ENCODE results near the gene PDPK1. TPM values are rescaled to one million over a fixed set of nuclear protein-coding genes. Genes with fewer than 3 reads are reported as not detected.
A peak's percentile ranks its signal among the peaks of the same experiment; 100 is the strongest.
"Not testable (repeated sequence)": the region's sequence is repeated elsewhere in the genome, so short reads cannot be mapped to it uniquely, and the experiment has no call there.

The PDPK1 gene
- total RNA-seq, 1 donor from 2014 or later = 13.9 TPM

DNA sequence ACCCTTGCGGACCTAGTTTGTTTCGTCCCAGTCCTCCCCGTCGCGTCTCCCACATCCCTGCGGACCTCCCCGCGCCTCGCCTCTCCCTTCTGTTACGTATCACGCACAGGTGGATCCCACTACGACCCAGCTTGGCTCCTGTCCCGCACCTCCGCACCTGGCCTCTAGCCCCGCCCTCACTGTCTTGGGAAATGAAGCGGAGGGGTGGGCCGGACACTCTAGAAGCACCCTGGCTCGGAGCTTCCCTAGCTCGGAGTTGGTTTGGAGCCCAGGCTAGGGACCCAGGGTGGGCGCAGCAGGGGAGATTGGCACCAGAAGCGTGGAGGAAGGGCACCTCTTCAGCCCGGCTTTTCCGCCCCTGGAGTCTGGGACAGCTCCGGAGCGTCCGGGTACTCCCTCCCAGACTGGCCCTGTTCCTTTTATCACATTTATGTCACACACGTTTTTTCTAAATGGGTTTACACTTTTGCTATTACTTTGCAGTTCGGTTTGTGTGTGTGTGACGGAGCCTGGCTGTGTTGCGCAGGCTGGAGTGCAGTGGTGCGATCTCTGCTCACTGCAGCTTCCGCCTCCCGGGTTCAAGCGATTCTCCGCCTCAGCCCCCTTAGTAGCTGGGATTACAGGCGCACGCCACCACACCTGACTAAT is 5.2 kb upstream of the PDPK1 start:
- H3K27me3 ChIP-seq = peaks cover 13% of the 10 kb centered on the region

GRCh38 chr16:2533142-2533755 is 4.6 kb upstream of the PDPK1 start:
- H3K4me1 ChIP-seq; DNase-seq (ENCODE audit: low spot score); H3K9ac ChIP-seq; H3K9me3 Mint-ChIP-seq; H3K36me3 Mint-ChIP-seq; H2AFZ ChIP-seq (replicated peaks); H3K27ac ChIP-seq; H3K9me3 ChIP-seq (ENCODE audit: low read depth); H3K79me2 ChIP-seq (ENCODE audit: low read depth); H3K27ac Mint-ChIP-seq; H4K20me1 ChIP-seq (ENCODE audit: low read depth); H3K36me3 ChIP-seq: not testable (repeated sequence)
- Histone ChIP-seq H3F3A (ENCODE audit: low read depth) (peaks cover 11% of the 10 kb centered on the region), H3K4me2 (peak overlapping the region; percentile 83), H3K4me3 (peak overlapping the region; percentile 62), H3K27me3 (peaks cover 13% of the 10 kb centered on the region)
- Mint-ChIP-seq H3K27me3 (ENCODE audit: insufficient read depth, low read depth) (peaks cover 24% of the 10 kb centered on the region), H3K4me1 (peaks cover 23% of the 10 kb centered on the region), H3K4me3 (peak overlapping the region; percentile 89)

More for the DNA sequence above, 5.2 kb upstream of the PDPK1 start:
- no peaks in the 10 kb centered on the region for H3K36me3 Mint-ChIP-seq
- H4K20me1 ChIP-seq (ENCODE audit: low read depth) = no peaks in the 10 kb centered on the region
- H3K4me1 Mint-ChIP-seq = peaks cover 23% of the 10 kb centered on the region
- H3K27ac ChIP-seq = no peak overlapping the region
- no peaks in the 10 kb centered on the region for H3K9me3 ChIP-seq (ENCODE audit: low read depth)
- TF ChIP-seq, protein P1, sequence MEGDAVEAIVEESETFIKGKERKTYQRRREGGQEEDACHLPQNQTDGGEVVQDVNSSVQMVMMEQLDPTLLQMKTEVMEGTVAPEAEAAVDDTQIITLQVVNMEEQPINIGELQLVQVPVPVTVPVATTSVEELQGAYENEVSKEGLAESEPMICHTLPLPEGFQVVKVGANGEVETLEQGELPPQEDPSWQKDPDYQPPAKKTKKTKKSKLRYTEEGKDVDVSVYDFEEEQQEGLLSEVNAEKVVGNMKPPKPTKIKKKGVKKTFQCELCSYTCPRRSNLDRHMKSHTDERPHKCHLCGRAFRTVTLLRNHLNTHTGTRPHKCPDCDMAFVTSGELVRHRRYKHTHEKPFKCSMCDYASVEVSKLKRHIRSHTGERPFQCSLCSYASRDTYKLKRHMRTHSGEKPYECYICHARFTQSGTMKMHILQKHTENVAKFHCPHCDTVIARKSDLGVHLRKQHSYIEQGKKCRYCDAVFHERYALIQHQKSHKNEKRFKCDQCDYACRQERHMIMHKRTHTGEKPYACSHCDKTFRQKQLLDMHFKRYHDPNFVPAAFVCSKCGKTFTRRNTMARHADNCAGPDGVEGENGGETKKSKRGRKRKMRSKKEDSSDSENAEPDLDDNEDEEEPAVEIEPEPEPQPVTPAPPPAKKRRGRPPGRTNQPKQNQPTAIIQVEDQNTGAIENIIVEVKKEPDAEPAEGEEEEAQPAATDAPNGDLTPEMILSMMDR (IDR thresholded peaks at IDR 0.05) = no peak
- TF ChIP-seq EZH2 (IDR thresholded peaks at IDR 0.05) (no peak), EZH2phosphoT487 (IDR thresholded peaks at IDR 0.05) (no peak)
- H2AFZ ChIP-seq (replicated peaks) = peak overlapping the region; percentile 74
- H3F3A ChIP-seq (ENCODE audit: low read depth) = peaks cover 11% of the 10 kb centered on the region
- no peaks in the 10 kb centered on the region for H3K79me2 ChIP-seq (ENCODE audit: low read depth)
- peak overlapping the region; percentile 83 for H3K4me2 ChIP-seq
- no peak overlapping the region for H3K9ac ChIP-seq
- H3K9me3 Mint-ChIP-seq = no peaks in the 10 kb centered on the region
- peak overlapping the region; percentile 62 for H3K4me3 ChIP-seq
- H3K36me3 ChIP-seq = no peaks in the 10 kb centered on the region
- peak overlapping the region; percentile 47 for H3K27ac Mint-ChIP-seq
- DNase-seq (ENCODE audit: low spot score) = peak; percentile 22
- H3K27me3 Mint-ChIP-seq (ENCODE audit: insufficient read depth, low read depth) = peaks cover 24% of the 10 kb centered on the region
- H3K4me3 Mint-ChIP-seq = peak overlapping the region; percentile 89
- no peaks in the 10 kb centered on the region for H3K4me1 ChIP-seq

- Histone ChIP-seq H3K9me3 (ENCODE audit: low read depth) (no peaks in the 10 kb centered on the region), H3F3A (ENCODE audit: low read depth) (peaks cover 11% of the 10 kb centered on the region), H3K79me2 (ENCODE audit: low read depth) (peaks cover 5% of the 10 kb centered on the region), H3K4me1 (no peaks in the 10 kb centered on the region), H3K9ac (no peak overlapping the region), H3K27ac (no peak overlapping the region), H3K27me3 (peaks cover 13% of the 10 kb centered on the region), H4K20me1 (ENCODE audit: low read depth) (peaks cover 4% of the 10 kb centered on the region), H3K36me3 (no peaks in the 10 kb centered on the region), H3K4me2 (no peak overlapping the region), H2AFZ (replicated peaks) (no peak overlapping the region), H3K4me3 (no peak overlapping the region)
- peak overlapping the region; percentile 79 for H3K4me3 Mint-ChIP-seq
- H3K36me3 Mint-ChIP-seq = no peaks in the 10 kb centered on the region
- peaks cover 24% of the 10 kb centered on the region for H3K27me3 Mint-ChIP-seq (ENCODE audit: insufficient read depth, low read depth)
- DNase-seq (ENCODE audit: low spot score) = no peak
- H3K9me3 Mint-ChIP-seq = no peaks in the 10 kb centered on the region
- peaks cover 26% of the 10 kb centered on the region for H3K4me1 Mint-ChIP-seq
- no peak overlapping the region for H3K27ac Mint-ChIP-seq
- no peak for TF ChIP-seq EZH2phosphoT487 (IDR thresholded peaks at IDR 0.05)
- no peak for TF ChIP-seq EZH2 (IDR thresholded peaks at IDR 0.05)
- TF ChIP-seq, protein P1 (IDR thresholded peaks at IDR 0.05) = no peak
Observed at GRCh38 chr16:2533912-2534311, 3.9 kb upstream of the PDPK1 start.

DNA sequence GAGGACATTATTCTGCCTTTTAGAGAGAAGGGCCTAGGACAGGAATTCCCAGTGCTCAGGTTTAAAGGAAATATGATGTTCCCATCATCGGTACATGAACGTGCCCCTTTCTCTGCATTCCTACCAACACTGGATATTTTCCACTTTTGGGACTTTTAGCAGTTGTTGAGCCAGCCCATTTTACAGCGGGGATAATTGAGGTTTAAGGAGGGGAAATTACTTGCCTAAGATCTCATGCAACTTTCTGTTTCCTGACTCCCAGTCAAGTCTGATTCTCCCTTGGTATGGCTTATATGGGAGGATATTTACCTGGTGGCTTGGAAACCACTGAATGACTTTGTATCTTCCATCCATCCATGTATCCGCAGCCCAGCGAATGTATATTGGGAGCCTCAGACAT is 3.5 kb upstream of the PDPK1 start:
- not testable (repeated sequence) for H3K27ac ChIP-seq

More for the DNA sequence above, 3.5 kb upstream of the PDPK1 start:
- H3K9me3 ChIP-seq (ENCODE audit: low read depth); H3K79me2 ChIP-seq (ENCODE audit: low read depth); H3K4me1 ChIP-seq; H3K4me3 ChIP-seq; H3K36me3 Mint-ChIP-seq; DNase-seq (ENCODE audit: low spot score); H2AFZ ChIP-seq (replicated peaks); H3K9me3 Mint-ChIP-seq; H3K27ac Mint-ChIP-seq; H4K20me1 ChIP-seq (ENCODE audit: low read depth); H3K4me2 ChIP-seq; H3K36me3 ChIP-seq; H3K9ac ChIP-seq: not testable (repeated sequence)
- H3K4me1 Mint-ChIP-seq = peaks cover 28% of the 10 kb centered on the region
- peaks cover 24% of the 10 kb centered on the region for H3K27me3 Mint-ChIP-seq (ENCODE audit: insufficient read depth, low read depth)
- Histone ChIP-seq H3F3A (ENCODE audit: low read depth) (peaks cover 11% of the 10 kb centered on the region), H3K27me3 (peaks cover 13% of the 10 kb centered on the region)
- peak overlapping the region; percentile 79 for H3K4me3 Mint-ChIP-seq
